ENCODE measurements around the gene CLCN1.

The CLCN1 gene

GRCh38 chr7:143337216-143337615, 21.3 kb downstream of the CLCN1 start:
- DNase-seq = no peak

- DNase-seq = no peak
Measured at GRCh38 chr7:143341842-143342241, 25.9 kb downstream of the CLCN1 start.

GRCh38 chr7:143343596-143343995, 27.7 kb downstream of the CLCN1 start:
- no peak for DNase-seq

DNA sequence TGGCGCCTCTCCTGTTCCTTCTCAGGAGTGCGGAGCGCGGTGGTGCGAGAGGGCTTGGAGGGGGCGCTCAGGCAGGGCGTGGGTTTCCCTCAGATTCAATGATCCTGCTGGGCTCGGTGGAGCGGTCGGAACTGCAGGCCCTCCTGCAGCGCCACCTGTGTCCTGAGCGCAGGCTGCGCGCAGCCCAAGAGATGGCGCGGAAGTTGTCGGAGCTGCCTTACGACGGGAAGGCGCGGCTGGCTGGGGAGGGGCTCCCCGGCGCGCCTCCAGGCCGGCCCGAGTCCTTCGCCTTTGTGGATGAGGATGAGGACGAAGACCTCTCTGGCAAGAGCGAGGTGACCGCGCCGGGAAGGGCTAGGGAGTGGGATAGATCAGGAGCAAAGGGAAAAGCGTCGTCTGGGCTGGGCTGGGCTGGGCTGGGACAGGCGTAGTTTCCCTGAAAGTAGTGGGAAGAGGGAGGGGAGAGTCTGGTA, 29.6 kb downstream of the CLCN1 start:
- DNase-seq = no peak

- no peak for DNase-seq
Measured at GRCh38 chr7:143346018-143346417, 30.1 kb downstream of the CLCN1 start.

- DNase-seq = no peak
Measured at GRCh38 chr7:143347950-143348349, 32.0 kb downstream of the CLCN1 start.

DNA sequence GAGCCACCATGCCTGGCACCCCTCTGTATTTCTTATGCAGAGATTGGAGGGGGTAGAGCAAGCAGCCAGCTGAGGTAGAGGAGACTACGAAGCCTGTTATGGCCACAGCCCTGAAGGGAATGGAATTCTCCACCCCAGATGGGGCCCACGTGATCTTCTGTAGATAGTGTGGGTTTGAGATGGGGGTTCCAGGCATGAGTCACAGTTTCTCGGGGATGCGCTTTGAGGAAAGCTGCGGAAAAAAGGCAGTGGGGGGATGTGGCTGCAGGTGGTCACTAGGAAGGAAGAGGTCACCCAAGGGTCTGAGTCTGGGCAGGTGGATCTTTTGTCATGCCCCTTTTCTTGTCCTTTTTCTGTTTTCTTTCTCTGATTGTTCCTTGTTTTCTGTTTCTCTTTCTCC, 35.1 kb downstream of the CLCN1 start:
- DNase-seq = no peak

DNA sequence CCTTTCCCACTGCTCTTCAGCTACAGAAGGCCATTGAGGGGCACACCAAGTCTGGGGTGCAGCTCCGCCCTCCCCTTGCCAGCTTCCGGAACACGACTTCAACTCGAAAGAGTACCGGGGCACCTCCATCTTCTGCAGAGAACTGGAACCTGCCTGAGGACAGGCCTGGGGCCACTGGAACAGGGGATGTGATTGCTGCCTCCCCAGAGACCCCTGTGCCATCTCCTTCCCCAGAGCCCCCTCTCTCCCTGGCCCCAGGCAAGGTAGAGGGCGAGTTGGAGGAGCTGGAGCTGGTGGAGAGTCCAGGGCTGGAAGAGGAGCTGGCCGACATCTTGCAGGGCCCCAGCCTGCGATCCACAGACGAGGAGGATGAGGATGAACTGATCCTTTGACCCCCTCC, 35.7 kb downstream of the CLCN1 start:
- DNase-seq = no peak

- no peak for DNase-seq
Measured at GRCh38 chr7:143352531-143353002, 36.7 kb downstream of the CLCN1 start.

DNA sequence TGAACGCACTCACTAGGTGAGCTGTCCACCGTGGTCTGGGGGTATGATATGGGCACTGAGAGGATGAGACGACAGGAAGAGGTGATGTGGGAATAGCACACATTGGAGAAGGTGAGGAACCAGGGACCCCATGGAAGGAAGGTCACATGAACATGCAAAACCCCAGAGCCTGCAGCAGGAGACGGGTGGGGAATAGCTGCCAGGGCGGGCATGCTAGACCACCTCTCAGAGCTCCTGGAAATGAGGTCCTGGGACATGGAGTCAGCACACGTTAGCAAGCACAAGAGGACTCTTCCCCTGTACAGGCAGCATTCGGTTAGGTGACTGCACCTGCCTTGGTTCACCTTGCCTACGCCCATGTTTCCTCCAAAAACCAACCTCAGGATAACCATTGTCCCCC, 38.5 kb downstream of the CLCN1 start:
- DNase-seq = no peak

- no peak for DNase-seq
Measured at GRCh38 chr7:143354965-143355364, 39.1 kb downstream of the CLCN1 start.

DNA sequence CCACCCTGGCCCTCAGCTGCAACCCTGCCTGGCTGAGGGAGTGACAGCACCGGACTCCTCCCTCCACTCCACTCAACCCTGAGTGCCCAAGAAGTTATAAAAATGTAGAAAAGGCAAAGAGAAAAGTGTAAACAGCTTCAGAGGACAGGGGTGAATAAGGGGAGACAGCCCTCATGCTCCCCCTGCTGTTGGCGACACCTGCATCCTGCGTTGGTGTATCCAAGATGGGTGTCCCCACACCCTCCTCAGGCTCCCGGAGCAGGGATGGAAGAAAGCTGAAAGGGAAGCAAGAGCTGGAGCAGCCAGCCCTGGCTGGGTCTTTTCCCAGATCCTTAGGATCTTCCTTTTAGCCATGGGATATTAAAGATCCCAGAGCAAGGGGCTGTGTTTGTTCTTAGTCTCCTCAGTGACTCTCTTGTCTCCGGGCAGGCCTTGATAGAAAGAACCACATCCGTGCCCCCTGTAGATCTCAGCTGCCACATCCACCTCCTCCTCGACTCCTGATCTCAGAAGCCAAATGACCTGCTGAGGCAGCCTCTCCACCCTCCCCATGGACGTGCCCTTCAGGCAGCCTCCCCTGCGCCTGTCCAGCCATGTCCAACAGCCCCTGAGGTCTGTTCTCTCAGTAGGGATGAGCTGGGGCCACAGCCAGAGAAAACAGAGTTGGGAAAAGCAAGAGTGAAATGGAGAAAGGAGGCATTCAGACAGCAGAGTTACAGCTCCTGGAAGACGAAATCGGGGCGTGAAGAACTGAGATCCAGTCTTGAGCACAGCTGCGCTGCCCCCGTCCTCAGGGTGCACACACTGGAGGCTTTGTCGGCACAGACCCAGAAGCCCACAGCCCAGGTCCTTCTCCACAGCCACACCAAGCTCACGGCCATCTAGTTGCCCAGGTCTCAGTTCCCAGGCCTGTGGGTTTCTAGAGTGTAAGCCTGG, 39.8 kb downstream of the CLCN1 start:
- no peak for DNase-seq

GRCh38 chr7:143356414-143357050, 40.6 kb downstream of the CLCN1 start:
- DNase-seq = no peak

- no peak for DNase-seq
Measured at GRCh38 chr7:143358626-143359025, 42.7 kb downstream of the CLCN1 start.

DNA sequence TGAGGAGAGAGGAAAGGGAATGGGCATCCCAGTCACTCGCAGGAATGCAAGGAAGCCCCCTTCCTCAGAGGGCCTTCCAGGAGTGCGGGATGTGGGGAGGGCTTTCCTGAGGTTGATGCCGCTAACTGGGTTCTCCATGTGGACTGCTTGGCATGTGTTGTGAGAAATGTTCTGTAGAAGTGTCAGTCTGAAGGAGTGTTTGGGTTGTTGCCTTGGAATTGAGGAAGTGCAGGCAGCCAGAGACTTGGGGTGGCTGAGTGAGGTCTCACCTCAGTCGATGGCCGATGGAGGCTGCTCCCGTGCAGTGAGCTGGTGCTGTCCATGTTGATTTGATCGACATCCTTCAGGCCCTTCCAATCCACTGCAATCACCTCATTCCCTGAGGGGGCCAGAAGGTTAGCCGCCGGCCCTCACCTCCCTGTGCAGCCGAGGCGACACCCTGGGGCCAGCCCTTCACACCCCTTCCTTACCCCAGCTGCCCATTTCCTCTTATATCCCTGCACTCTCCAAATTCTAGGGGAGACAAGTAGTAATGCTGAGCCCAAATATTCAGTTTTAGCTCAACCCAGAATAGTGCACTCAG, 44.0 kb downstream of the CLCN1 start:
- no peak for DNase-seq

- DNase-seq = no peak
Measured at GRCh38 chr7:143360788-143361551, 45.1 kb downstream of the CLCN1 start.

- no peak for DNase-seq
Measured at GRCh38 chr7:143361552-143362130, 45.7 kb downstream of the CLCN1 start.

- DNase-seq = no peak
Measured at GRCh38 chr7:143362131-143363015, 46.5 kb downstream of the CLCN1 start, which contains the start of gene FAM131B. Gene FAM131B (minus strand): TSS chr7:143362713. CDS start chr7:143362603, 110 bp downstream.

DNA sequence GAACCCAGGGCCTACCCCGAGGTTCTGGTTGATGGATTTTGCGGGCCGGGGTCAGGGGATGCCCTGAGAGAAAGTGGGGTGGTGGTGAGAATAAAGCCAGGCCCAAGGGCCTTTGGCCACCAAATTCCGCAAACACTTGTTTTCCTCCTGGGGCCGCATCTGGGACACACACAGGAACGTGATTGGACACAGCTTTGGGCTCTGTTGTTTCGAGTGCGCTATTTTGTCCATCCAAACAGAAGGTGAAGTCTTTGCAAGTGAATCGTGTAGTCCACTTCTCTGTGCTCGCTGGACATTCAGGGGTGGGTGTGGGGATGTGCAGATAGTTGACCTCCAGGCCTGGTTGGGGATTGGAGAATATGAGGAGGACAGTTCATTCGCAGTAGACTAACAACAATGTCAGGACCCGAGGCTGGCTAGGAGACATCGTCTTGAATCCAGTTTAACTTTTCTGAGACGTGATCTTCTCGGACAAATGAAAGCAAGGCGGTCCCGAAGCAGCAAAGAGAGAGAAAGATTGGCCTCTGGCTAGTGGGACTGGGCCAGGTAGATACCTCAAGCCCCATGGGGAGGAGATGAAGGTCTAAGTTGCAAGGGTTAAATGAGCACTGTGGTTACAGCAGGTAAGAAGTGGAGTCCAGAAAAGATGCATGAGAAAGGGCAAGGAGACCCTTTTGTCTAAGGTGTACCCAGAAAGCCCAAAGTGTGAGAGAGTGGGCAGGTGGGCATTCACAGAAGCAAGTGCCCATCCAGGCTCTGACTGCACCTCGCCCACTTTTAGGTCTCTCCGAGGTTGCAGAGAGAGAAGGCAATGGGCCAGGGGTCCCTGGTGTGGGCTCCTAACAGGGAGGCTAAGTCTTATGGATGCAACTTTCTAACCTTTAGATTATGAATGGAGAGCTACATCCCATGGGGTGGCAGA, 47.4 kb downstream of the CLCN1 start:
- no peak for DNase-seq

GRCh38 chr7:143367972-143368371, 52.1 kb downstream of the CLCN1 start:
- DNase-seq = no peak
